DOHH2 (cell line): Measurements from ENCODE around the gene PROX2.

Source experiments
- CTCF ChIP-seq: fragments of 200-600 bp; sonication (generic); IDR thresholded peaks from one replicate; pipeline ENCODE4 v1.5.1; 2014; ENCODE audit warnings: antibody characterized with exemption, mild to moderate bottlenecking, low read depth, low read length; ENCODE audit not compliant: poor library complexity, severe bottlenecking
- EZH2phosphoT487 ChIP-seq: fragments of 200-600 bp; sonication (generic); IDR thresholded peaks from 2 replicates; pipeline ENCODE4 v1.6.1; 2017; ENCODE audit warnings: borderline replicate concordance, mild to moderate bottlenecking, antibody characterized with exemption, low read length, moderate library complexity, mixed read lengths

GRCh38 chr14:74888164-74889158 lies 12.5 kb upstream of the PROX2 start:
- TF ChIP-seq CTCF, result no peak
- TF ChIP-seq EZH2phosphoT487, result no peak
